ENCODE results near the gene PTPRN2. TPM values are rescaled to one million over a fixed set of nuclear protein-coding genes. Genes with fewer than 3 reads are reported as not detected.

Gene PTPRN2
- total RNA-seq, 1 experiment from 2014 or later = 2.1 TPM

GRCh38 chr7:158443688-158444483, 143.7 kb downstream of the PTPRN2 start (continued):
- TF ChIP-seq CTCF (IDR thresholded peaks at IDR 0.05 in 2 of 3, conservative IDR thresholded peaks at IDR 0.05 in 1 of 3; ENCODE audit: borderline replicate concordance in 1 of 3, insufficient read depth in 1 of 3, low read depth in 2 of 3, low read length in 2 of 3) = no peak
- TF ChIP-seq ATF3 (IDR thresholded peaks at IDR 0.05) = no peak
- no peak for TF ChIP-seq RAD21 (IDR thresholded peaks at IDR 0.05; ENCODE audit: low read depth)
- no peak for TF ChIP-seq POLR2A (IDR thresholded peaks at IDR 0.05; ENCODE audit: borderline replicate concordance, extremely low read depth, insufficient read depth, insufficient read length)
- TF ChIP-seq ZBTB33 (IDR thresholded peaks at IDR 0.05; ENCODE audit: extremely low read depth, insufficient replicate concordance, low read length) = no peak

- ChIA-PET CTCF (no interaction called here), POLR2A (no interaction called here), RAD21 (ENCODE audit: low non-redundant PET in 1 of 2, low total read pairs in 2 of 2, uncharacterized antibody in 2 of 2, unreplicated experiment in 2 of 2) (no interaction called here)
- no TSS peak for BruUV-seq (replicated peaks)
- TF ChIP-seq ZFX (IDR thresholded peaks at IDR 0.05) (no peak), TCF7L2 (IDR thresholded peaks at IDR 0.05; ENCODE audit: borderline replicate concordance, extremely low read depth, insufficient read depth, insufficient read length) (no peak), RAD21 (IDR thresholded peaks at IDR 0.05; ENCODE audit: low read depth) (peak; percentile 39; the same call in 1 of the 2 replicates), CTCF (IDR thresholded peaks at IDR 0.05 in 2 of 3, conservative IDR thresholded peaks at IDR 0.05 in 1 of 3; ENCODE audit: borderline replicate concordance in 1 of 3, insufficient read depth in 1 of 3, low read depth in 2 of 3, low read length in 2 of 3) (peak in 2 of 3 experiments; percentile 10 to 11; a peak in 1 of 6 replicates), ZNF274 (IDR thresholded peaks at IDR 0.05; ENCODE audit: low read depth, low read length) (no peak), EZH2 (IDR thresholded peaks at IDR 0.05) (no peak)
- Histone ChIP-seq H3K9me2 (ENCODE audit: insufficient read depth) (no peaks in the 10 kb centered on the region), H3K36me3 (ENCODE audit: control insufficient read depth in 1 of 2, insufficient read depth in 2 of 2, low read length in 2 of 2) (no peaks in the 10 kb centered on the region), H2AFZ (ENCODE audit: low read depth, low read length, poor library complexity, severe bottlenecking) (no peak overlapping the region), H3K27ac (ENCODE audit: low read depth, low read length) (no peak overlapping the region), H3K79me2 (ENCODE audit: insufficient read depth, low read length) (no peaks in the 10 kb centered on the region), H3K4me1 (ENCODE audit: control insufficient read depth in 1 of 2, insufficient read depth in 2 of 2, low read length in 2 of 2) (no peaks in the 10 kb centered on the region), H3K4me2 (ENCODE audit: low read length) (no peak overlapping the region), H3K9me3 (ENCODE audit: control insufficient read depth in 1 of 2, insufficient read depth in 1 of 2, low read depth in 1 of 2, low read length in 2 of 2) (peaks cover 0 to 4% of the 10 kb centered on the region in 2 experiments; a peak in 1 of 4 replicates), H3K4me3 (replicated peaks in 1 of 2; ENCODE audit: low read depth in 1 of 2, low read length in 2 of 2) (no peak overlapping the region), H3K27me3 (ENCODE audit: insufficient read depth, low read length) (no peaks in the 10 kb centered on the region; the same call in 1 of the 2 replicates), H3K9ac (ENCODE audit: low read length) (no peak overlapping the region), H4K20me1 (ENCODE audit: insufficient read depth) (no peaks in the 10 kb centered on the region)
- no peak for DNase-seq (ENCODE audit: low read depth, low spot score)
- peak; percentile 47 for ATAC-seq
- intact Hi-C loops (cut with micrococcal nuclease) = loop anchor here (2.0 kb wide), 3 partner anchors 130 to 534 kb away; no protein-coding TSS in a partner anchor
Observed at GRCh38 chr7:158443014-158443687, 144.5 kb downstream of the PTPRN2 start.
